Neuron (in vitro differentiated cells): ENCODE data around the gene NDUFB10.

ENCODE experiments used
- H2AFZ ChIP-seq: one replicate; pipeline ENCODE4 v1.6.1; 2013; ENCODE audit warnings: low read depth, mild to moderate bottlenecking, inconsistent platforms, low read length, moderate library complexity
- H3K27me3 ChIP-seq: one replicate; pipeline ENCODE4 v1.6.1; 2013; ENCODE audit warnings: low read length; ENCODE audit not compliant: insufficient read depth
- H3K36me3 ChIP-seq: one replicate; pipeline ENCODE4 v1.6.1; 2013; ENCODE audit warnings: low read length; ENCODE audit not compliant: insufficient read depth
- H3K4me1 ChIP-seq: one replicate; pipeline ENCODE4 v1.6.1; 2013; ENCODE audit warnings: low read length; ENCODE audit not compliant: insufficient read depth
- H3K4me3 ChIP-seq: 2 replicates; pipeline ENCODE4 v1.5.1; 2013; ENCODE audit warnings: mild to moderate bottlenecking, low read length, moderate library complexity
- H3K9me3 ChIP-seq: one replicate; pipeline ENCODE4 v1.6.1; 2013; ENCODE audit warnings: low read length

NDUFB10 gene

GRCh38 chr16:1959269-1960039, at the start of gene NDUFB10:
Gene NDUFB10 (plus strand): TSS chr16:1959538. CDS start chr16:1959625, 87 bp downstream.
- peak within 1 kb of the TSS; percentile 93 for H3K4me3 ChIP-seq
- peaks cover 23% of the 10 kb centered on the region for H3K4me1 ChIP-seq
- H2AFZ ChIP-seq, result peak within 1 kb of the TSS; percentile 31
- no peaks in the 10 kb centered on the region for H3K9me3 ChIP-seq
- no peaks in the 10 kb centered on the region for H3K27me3 ChIP-seq
- peaks cover 29% of the 10 kb centered on the region for H3K36me3 ChIP-seq

GRCh38 chr16:1909561-1910231, 49.6 kb upstream of the NDUFB10 start:
- H3K4me3 ChIP-seq, result no peak overlapping the region
- peaks cover 65% of the 10 kb centered on the region for H3K27me3 ChIP-seq
- H3K4me1 ChIP-seq, result no peaks in the 10 kb centered on the region
- no peaks in the 10 kb centered on the region for H3K36me3 ChIP-seq
- no peaks in the 10 kb centered on the region for H3K9me3 ChIP-seq
- H2AFZ ChIP-seq, result no peak overlapping the region

GRCh38 chr16:1911467-1912214, 47.7 kb upstream of the NDUFB10 start:
- peaks cover 70% of the 10 kb centered on the region for H3K27me3 ChIP-seq
- no peaks in the 10 kb centered on the region for H3K36me3 ChIP-seq
- H3K9me3 ChIP-seq, result no peaks in the 10 kb centered on the region

GRCh38 chr16:1912215-1912543, 47.2 kb upstream of the NDUFB10 start:
- peaks cover 71% of the 10 kb centered on the region for H3K27me3 ChIP-seq

More at GRCh38 chr16:1911467-1912214, 47.7 kb upstream of the NDUFB10 start:
- Histone ChIP-seq H3K4me1 (no peaks in the 10 kb centered on the region), H2AFZ (no peak overlapping the region), H3K4me3 (no peak overlapping the region)

GRCh38 chr16:1913327-1914083, 45.8 kb upstream of the NDUFB10 start:
- no peaks in the 10 kb centered on the region for H3K9me3 ChIP-seq
- peaks cover 67% of the 10 kb centered on the region for H3K27me3 ChIP-seq
- no peaks in the 10 kb centered on the region for H3K36me3 ChIP-seq

More at GRCh38 chr16:1912215-1912543, 47.2 kb upstream of the NDUFB10 start:
- Histone ChIP-seq H2AFZ (no peak overlapping the region), H3K36me3 (no peaks in the 10 kb centered on the region), H3K4me3 (no peak overlapping the region), H3K4me1 (no peaks in the 10 kb centered on the region), H3K9me3 (no peaks in the 10 kb centered on the region)

GRCh38 chr16:1914084-1914608, 45.2 kb upstream of the NDUFB10 start:
- H3K27me3 ChIP-seq, result peaks cover 67% of the 10 kb centered on the region
- no peak overlapping the region for H2AFZ ChIP-seq
- H3K4me1 ChIP-seq, result peaks cover 7% of the 10 kb centered on the region
- H3K36me3 ChIP-seq, result no peaks in the 10 kb centered on the region
- H3K4me3 ChIP-seq, result no peak overlapping the region
- no peaks in the 10 kb centered on the region for H3K9me3 ChIP-seq

More at GRCh38 chr16:1913327-1914083, 45.8 kb upstream of the NDUFB10 start:
- H2AFZ ChIP-seq, result no peak overlapping the region
- H3K4me1 ChIP-seq, result peaks cover under 1% of the 10 kb centered on the region
- no peak overlapping the region for H3K4me3 ChIP-seq

GRCh38 chr16:1914988-1915387, 44.4 kb upstream of the NDUFB10 start:
- no peaks in the 10 kb centered on the region for H3K9me3 ChIP-seq
- H3K4me1 ChIP-seq, result peaks cover 9% of the 10 kb centered on the region
- H3K4me3 ChIP-seq, result no peak overlapping the region
- H3K27me3 ChIP-seq, result peaks cover 70% of the 10 kb centered on the region
- no peaks in the 10 kb centered on the region for H3K36me3 ChIP-seq
- H2AFZ ChIP-seq, result no peak overlapping the region

GRCh38 chr16:1915732-1916639, 43.4 kb upstream of the NDUFB10 start:
- Histone ChIP-seq H2AFZ (no peak overlapping the region), H3K9me3 (no peaks in the 10 kb centered on the region), H3K36me3 (no peaks in the 10 kb centered on the region), H3K4me3 (no peak overlapping the region), H3K4me1 (peaks cover 9% of the 10 kb centered on the region), H3K27me3 (peaks cover 76% of the 10 kb centered on the region)

- H3K4me1 ChIP-seq, result peaks cover 9% of the 10 kb centered on the region
- H3K9me3 ChIP-seq, result no peaks in the 10 kb centered on the region
- no peak overlapping the region for H3K4me3 ChIP-seq
- no peak overlapping the region for H2AFZ ChIP-seq
- H3K36me3 ChIP-seq, result no peaks in the 10 kb centered on the region
- peaks cover 76% of the 10 kb centered on the region for H3K27me3 ChIP-seq
Measured at GRCh38 chr16:1916640-1916990, 42.7 kb upstream of the NDUFB10 start.

- Histone ChIP-seq H3K4me3 (no peak overlapping the region), H2AFZ (no peak overlapping the region), H3K27me3 (peaks cover 76% of the 10 kb centered on the region), H3K9me3 (no peaks in the 10 kb centered on the region), H3K36me3 (no peaks in the 10 kb centered on the region), H3K4me1 (peaks cover 9% of the 10 kb centered on the region)
Measured at GRCh38 chr16:1917056-1917664, 42.2 kb upstream of the NDUFB10 start.

- no peak overlapping the region for H3K4me3 ChIP-seq
- no peaks in the 10 kb centered on the region for H3K36me3 ChIP-seq
- no peak overlapping the region for H2AFZ ChIP-seq
- H3K4me1 ChIP-seq, result peaks cover 9% of the 10 kb centered on the region
- H3K27me3 ChIP-seq, result peaks cover 78% of the 10 kb centered on the region
- H3K9me3 ChIP-seq, result no peaks in the 10 kb centered on the region
Measured at GRCh38 chr16:1917665-1918350, 41.5 kb upstream of the NDUFB10 start.
